Dedifferentiated amniotic fluid mesenchymal stem cell (primary cell): ENCODE measurements around the gene NXPE4.
"Not testable (repeated sequence)": the region's sequence is repeated elsewhere in the genome, so short reads cannot be mapped to it uniquely, and the experiment has no call there.

Source experiments
- DNase-seq: peaks from one replicate; pipeline ENCODE4 v3.0.0-alpha.2; 2016; ENCODE audit errors: extremely low spot score

Gene NXPE4

DNA sequence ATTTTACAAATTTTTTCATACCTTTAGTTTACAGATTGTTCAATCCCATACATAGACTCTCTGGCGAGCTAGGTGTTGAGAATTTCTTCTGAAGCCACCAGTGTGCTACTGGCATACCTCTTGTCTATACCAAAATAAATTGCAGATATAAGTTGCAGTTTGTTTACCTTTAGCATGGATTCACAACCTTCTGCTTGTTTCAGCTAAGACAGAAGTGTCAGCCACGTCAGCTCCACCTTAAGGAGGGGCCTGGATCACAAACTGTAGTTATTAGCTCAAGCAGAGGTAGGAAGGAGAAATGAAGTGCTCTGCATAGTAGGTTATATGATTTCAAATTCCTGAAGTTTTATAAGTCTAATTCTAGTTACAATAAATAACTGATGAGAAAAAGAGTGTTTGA, at the start of gene NXPE4:
TSS of gene NXPE4 (minus strand) at position 216 of the 400 bp plus-strand sequence. CDS start 1,027 bp downstream, outside the sequence.
- DNase-seq: no peak

DNA sequence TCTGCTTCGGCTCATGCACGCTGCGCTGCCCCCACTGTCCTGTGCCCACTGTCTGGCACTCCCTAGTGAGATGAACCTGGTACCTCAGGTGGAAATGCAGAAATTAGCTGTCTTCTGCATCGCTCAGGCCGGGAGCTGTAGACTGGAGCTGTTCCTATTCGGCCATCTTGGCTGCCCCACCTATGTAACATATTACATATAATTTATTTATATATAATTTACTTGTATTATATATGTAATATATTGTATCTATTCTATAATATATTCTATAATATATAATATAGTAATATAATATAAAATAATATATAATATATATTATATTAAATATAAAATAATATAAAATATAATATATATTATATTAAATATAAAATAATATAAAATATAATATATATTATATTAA, 43.9 kb upstream of the NXPE4 start:
- not testable (repeated sequence) for DNase-seq

- not testable (repeated sequence) for DNase-seq
Measured at GRCh38 chr11:114631445-114631965, 35.9 kb upstream of the NXPE4 start.

DNA sequence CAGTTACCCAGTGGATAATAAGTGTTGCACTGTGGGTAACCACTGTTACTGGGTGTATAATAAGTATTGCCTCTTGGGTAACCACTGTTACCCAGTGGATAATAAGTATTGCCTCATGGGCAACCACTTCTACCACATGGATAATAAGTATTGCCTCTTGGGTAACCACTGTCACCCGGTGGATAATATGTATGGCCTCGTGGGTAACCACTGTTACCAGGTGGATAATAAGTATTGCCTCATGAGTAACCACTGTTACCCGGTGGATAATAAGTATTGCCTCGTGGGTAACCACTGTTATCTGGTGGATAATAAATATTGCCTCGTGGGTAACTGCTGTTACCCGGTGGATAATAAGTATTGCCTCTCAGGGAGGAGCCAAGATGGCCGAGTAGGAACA, 29.7 kb upstream of the NXPE4 start:
- no peak for DNase-seq

GRCh38 chr11:114624455-114625207, 29.0 kb upstream of the NXPE4 start:
- no peak for DNase-seq

DNA sequence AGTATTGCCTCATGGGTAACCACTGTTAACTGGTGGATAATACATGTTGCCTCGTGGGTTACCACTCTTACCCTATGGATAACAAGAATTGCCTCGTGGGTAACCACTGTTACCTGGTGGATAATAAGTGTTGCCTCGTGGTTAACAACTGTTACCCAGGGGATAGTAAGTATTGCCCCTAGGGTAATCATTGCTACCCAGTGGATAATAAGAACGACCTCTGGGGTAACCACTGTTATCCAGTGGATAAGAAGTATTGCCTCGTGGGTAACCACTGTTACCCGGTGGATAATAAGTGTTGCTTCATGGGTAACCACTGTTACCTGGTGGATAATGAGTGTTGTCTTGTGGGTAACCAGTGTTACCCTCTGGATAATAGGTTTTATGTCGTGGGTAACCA, 28.1 kb upstream of the NXPE4 start:
- DNase-seq: no peak

DNA sequence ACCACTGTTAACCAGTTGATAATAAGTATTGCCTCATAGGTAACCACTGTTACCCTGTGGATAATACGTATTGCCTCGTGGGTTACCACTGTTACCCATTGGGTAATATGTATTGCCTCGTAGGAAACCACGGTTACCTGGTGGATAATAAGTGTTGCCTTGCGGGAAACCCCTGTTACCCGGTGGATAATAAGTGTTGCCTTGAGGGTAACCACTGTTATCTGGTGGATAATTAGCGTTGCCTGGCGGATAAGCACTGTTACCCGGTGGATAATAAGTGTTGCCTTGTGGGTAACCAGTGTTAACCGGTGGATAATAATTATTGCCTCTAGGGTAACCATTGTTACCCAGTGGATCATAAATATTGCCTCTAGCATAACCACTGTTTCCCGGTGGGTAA, 27.3 kb upstream of the NXPE4 start:
- no peak for DNase-seq

DNA sequence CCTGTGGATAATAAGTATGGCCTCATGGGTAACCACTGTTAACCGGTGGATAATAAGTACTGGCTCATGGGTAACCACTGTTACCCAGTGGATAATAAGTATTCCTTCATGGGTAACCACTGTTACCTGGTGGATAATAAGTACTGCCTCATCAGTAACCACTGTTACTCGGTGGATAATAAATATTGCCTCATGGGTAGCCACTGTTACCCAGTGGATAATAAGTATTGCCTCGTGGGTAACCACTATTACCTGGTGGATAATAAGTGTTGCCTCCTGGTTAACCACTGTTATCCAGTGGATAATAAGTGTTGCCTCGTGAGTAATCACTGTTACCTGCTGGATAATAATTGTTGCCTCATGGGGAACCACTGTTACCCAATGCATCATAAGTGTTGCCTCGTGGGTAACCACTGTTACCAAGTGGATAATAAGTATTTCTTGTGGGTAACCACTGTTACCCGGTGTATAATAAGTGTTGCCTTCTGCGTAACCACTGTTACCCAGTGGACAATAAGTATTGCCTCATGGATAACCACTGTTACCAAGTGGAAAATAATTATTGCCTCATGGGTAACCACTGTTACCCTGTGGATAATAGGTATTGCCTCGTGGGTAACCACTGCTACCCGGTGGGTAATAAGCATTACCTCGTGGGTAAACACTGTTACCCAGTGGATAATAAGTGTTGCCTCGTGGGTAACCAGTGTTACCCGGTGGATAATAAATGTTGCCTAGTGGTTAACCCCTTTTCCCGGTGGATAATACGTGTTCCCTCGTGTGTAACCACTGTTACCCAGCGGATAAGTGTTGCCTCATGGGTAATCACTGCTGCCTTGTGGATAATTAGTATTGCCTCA, 26.6 kb upstream of the NXPE4 start:
- no peak for DNase-seq

DNA sequence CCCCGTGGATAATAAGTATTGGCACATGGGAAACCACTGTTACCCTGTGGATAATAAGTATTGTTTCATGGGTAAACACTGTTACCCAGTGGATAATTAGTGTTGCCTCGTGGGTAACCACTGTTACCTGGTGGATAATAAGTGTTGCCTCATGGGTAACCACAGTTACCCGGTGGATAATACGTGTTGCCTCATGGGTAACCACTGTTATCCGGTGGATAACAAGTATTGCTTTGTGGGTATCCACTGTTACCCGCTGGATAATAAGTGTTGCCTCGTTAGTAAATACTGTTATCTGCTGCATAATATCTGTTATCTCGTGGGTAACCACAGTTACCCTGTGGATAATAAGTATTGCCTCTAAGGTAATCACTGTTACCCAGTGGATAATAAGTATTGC, 25.5 kb upstream of the NXPE4 start:
- no peak for DNase-seq

DNA sequence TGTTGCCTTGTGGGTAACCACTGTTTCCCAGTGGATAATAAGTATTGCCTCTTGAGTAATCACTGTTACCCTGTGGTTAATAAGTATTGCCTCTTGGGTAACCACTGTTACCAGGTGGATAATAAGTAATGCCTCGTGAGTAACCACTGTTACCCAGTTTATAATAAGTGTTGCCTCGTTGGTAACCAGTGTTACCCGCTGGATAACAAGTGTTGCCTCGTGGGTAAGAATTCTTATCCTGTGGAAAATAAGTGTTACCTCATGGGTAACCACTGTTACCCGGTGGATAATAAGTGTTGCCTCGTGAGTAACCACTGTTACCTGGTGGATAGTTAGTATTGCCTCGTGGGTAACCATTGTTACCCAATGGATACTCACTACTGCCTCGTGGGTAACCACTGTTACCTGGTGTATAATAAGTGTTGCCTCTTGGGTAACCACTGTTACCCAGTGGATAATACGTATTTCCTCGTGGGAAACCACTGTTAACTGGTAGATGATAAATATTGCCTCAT, 24.1 kb upstream of the NXPE4 start:
- DNase-seq: no peak

DNA sequence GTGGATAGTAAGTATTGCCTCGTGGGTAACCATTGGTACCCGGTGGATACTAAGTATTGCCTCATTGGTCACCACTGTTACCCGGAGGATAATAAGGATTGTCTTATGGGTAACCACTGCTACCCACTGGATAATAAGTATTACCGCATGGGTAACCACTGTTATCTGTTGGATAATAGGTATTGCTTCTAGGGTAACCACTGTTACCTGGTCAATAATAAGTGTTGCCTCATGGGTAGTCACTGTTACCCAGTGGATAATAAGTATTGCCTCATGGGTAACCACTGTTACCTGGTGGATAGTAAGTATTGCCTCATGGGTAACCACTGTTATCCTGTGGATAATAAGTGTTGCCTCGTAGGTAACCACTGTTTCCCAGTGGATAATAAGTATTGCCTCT, 22.6 kb upstream of the NXPE4 start:
- DNase-seq: no peak

GRCh38 chr11:114617157-114618124, 21.9 kb upstream of the NXPE4 start:
- no peak for DNase-seq

DNA sequence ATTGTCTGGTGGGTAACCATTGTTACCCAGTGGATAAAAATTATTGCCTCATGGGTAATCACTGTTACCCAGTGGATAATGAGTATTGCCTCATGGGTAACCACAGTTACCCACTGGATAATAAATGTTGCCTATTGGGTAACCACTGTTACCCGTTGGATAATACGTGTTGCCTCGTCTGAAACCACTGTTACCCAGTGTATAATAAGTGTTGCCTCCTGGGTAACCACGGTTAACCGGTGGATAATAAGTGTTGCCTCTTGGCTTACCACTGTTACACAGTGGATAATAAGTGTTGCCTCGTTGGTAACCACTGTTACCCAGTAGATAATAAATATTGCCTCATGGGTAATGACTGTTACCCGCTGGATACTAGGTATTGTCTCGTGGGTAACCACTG, 20.9 kb upstream of the NXPE4 start:
- no peak for DNase-seq

DNA sequence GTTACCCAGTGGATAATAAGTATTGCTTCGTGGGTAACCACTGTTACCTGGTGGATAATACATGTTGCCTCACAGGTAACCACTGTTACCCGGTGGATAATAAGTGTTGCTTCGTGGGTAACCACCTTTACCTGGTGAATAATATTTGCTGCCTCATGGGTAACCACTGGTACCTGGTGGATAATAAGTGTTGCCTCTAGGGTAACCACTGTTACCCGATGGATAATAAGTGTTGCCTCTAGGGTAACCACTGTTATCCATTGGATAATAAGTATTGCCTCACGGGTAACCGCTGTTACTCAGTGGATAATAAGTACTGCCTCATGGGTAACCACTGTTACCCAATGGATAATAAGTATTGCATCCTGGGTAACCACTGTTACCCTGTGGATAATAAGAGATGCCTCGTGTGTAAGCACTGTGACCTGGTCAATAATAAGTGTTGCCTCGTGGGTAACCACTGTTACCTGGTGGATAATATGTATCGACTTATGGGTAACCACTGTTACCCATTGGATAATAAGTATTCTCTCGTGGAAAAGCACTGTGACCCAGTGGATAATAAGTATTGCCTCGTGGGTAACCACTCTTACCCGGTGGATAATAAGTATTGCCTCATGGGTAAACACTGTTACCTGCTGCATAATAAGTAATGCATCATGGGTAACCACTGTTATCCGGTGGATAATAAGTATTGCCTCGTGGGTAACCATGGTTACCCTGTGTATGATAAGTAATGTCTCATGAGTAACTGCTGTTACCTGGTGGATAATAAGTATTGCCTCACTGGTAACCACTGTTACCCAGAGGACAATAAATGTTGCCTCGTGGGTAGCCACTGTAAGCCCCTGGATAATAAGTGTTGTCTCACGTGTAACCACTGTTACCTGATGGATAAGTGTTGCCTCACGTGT, 20.1 kb upstream of the NXPE4 start:
- no peak for DNase-seq

DNA sequence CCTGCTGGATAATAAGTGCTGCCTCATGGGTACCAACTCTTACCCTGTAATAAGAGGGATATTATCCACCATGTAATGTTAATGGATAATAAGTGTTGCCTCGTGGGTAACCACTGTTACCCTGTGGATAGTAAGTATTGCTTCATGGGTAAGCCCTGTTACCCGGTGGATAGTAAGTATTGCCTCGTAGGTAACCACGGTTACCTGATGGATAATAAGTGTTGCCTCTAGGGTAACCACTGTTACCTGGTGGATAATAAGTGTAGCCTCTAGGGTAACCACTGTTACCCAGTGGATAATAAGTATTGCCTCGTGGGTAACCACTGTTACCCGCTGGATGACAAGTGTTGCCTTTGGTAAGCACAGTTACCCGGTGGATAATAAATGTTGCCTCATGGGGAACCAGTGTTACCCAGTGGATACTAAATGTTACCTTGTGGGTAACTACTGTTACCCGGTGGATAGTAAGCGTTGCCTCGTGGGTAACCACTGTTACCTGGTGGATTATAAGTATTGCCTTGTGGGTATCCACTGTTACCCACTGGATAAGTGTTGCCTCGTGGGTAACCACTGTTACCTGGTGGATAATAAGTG, 18.6 kb upstream of the NXPE4 start:
- no peak for DNase-seq

DNA sequence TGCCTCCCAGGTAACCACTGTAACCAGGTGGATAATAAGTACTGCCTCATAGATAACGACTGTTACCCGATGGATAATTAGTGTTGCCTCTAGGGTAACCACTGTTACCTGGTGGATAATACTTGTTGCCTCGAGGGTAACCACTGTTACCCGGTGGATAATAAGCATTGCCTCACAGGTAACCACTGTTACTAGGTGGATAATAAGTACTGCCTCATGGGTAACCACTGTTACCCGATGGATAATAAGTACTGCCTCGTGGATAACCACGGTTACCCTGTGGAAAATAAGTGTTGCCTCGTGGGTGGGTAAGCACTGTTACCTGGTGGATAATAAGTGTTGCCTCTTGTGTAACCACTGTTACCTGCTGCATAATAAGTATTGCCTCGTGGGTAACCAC, 17.5 kb upstream of the NXPE4 start:
- DNase-seq: not testable (repeated sequence)

DNA sequence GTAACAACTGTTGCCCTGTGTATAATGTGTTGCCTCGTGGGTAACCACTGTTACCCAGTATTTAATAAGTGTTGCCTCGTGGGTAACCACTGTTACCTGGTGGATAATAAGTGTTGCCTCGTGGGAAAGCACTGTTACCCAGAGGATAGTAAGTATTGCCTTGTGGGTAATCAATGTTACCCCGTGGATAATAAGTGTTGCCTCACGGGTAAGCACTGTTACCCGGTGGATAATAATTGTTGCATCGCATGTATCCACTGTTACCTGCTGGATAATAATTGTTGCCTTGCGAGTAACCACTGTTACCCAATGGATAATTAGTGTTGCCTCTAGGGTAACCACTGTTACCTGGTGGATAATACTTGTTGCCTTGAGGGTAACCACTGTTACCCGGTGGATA, 17.1 kb upstream of the NXPE4 start:
- no peak for DNase-seq

GRCh38 chr11:114612199-114612598, 16.6 kb upstream of the NXPE4 start:
- DNase-seq: not testable (repeated sequence)

DNA sequence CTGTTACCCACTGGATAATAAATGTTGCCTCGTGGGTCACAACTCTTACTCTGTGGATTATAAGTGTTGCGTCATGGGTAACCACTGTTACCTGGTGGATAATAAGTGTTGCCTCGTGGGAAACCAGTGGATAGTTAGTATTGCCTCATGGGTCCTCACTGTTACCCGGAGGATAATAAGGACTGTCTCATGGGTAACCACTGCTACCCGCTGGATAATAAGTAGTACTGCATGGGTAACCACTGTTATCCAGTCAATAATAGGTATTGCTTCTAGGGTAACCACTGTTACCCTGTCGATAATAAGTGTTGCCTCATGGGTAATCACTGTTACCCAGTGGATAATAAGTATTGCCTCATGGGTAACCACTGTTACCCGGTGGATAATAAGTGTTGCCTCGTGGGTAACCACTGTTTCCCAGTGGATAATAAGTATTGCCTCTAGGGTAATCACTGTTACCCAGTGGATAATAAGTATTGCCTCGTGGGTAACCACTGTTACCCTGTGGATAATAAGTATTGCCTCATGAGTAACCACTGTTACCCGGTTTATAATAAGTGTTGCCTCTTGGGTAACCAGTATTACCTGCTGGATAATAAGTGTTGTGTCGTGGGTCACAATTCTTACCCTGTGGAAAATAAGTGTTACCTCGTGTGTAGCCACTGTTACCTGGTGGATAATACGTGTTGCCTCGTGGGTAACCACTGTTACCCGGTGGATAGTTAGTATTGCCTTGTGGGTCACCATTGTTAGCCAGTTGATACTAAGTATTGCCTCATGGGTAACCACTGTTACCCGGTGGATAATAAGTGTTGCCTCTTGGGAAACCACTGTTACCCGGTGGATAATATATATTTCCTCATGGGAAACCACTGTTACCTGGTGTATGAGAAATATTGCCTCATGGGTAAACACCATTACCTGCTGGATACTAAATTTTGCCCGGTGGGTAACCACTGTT, 15.7 kb upstream of the NXPE4 start:
- DNase-seq: no peak
